Posterior vena cava (tissue), 2 donors: ENCODE data around the gene CEMIP. TPM values are rescaled to one million over a fixed set of nuclear protein-coding genes. Genes with fewer than 3 reads are reported as not detected.

Source experiments
- DNase-seq: peaks from one replicate; pipeline ENCODE4 v3.0.0-alpha.2; 2020; ENCODE audit warnings: low spot score
- intact Hi-C, 2 donors: fragments of 100-400 bp; cut with DNase I; formaldehyde crosslinking; loops; one replicate each; pipeline versions ENCODE4 v1.14.1 to v1.14.2; 2022 to 2023
- total RNA-seq, 2 donors: library from RNA; stranded (reverse); fragmentation: NEBNext Ultra II Directional; extraction: Animal tissue kit (Norgen Biotek cat#: 25700); gene quantifications; one replicate each; pipeline ENCODE4 v1.2.1, GENCODE V29; 2021
- donor health status: DM: yes; HTN: yes; CAD: no.
- donor health status: DM: yes; HTN: yes; CAD: no.

The CEMIP gene
- total RNA-seq, 2 donors from 2014 or later = 0.14 to 0.62 TPM

GRCh38 chr15:80906159-80906766 is 127.1 kb downstream of the CEMIP start:
- intact Hi-C loops = no loop called here
- peak; percentile 40 for DNase-seq

- intact Hi-C loops = no loop called here
- peak; percentile 28 for DNase-seq
Measured at GRCh38 chr15:80911821-80912220, 132.7 kb downstream of the CEMIP start.

GRCh38 chr15:80912673-80913072 is 133.5 kb downstream of the CEMIP start:
- DNase-seq = no peak
- intact Hi-C loops = no loop called here

- DNase-seq = no peak
- intact Hi-C loops = no loop called here
Measured at GRCh38 chr15:80913541-80913940, 134.4 kb downstream of the CEMIP start.

- intact Hi-C loops = no loop called here
- DNase-seq = no peak
Measured at GRCh38 chr15:80915472-80915871, 136.3 kb downstream of the CEMIP start.

- intact Hi-C loops = no loop called here
- peak; percentile 13 for DNase-seq
Measured at GRCh38 chr15:80916056-80916455, 136.9 kb downstream of the CEMIP start.

GRCh38 chr15:80918196-80918783 is 139.1 kb downstream of the CEMIP start:
- intact Hi-C loops = no loop called here
- DNase-seq = no peak

- no peak for DNase-seq
Measured at GRCh38 chr15:80920271-80920699, 141.1 kb downstream of the CEMIP start.

GRCh38 chr15:80921736-80922410 is 142.7 kb downstream of the CEMIP start:
- no peak for DNase-seq

More at GRCh38 chr15:80920271-80920699, 141.1 kb downstream of the CEMIP start:
- intact Hi-C loops = no loop called here

GRCh38 chr15:80923668-80924067 is 144.5 kb downstream of the CEMIP start:
- intact Hi-C loops = no loop called here
- DNase-seq = no peak

More at GRCh38 chr15:80921736-80922410, 142.7 kb downstream of the CEMIP start:
- intact Hi-C loops = no loop called here

GRCh38 chr15:80924278-80924677 is 145.1 kb downstream of the CEMIP start:
- intact Hi-C loops = no loop called here
- no peak for DNase-seq

- intact Hi-C loops = no loop called here
- no peak for DNase-seq
Measured at GRCh38 chr15:80925597-80926059, 146.5 kb downstream of the CEMIP start.

GRCh38 chr15:80926126-80926525 is 147.0 kb downstream of the CEMIP start:
- DNase-seq = no peak
- intact Hi-C loops = no loop called here

- intact Hi-C loops = no loop called here
- DNase-seq = no peak
Measured at GRCh38 chr15:80929225-80929624, 150.1 kb downstream of the CEMIP start.

GRCh38 chr15:80929689-80930088 is 150.5 kb downstream of the CEMIP start:
- intact Hi-C loops = no loop called here
- no peak for DNase-seq

- intact Hi-C loops = no loop called here
- DNase-seq = no peak
Measured at GRCh38 chr15:80931191-80931590, 152.0 kb downstream of the CEMIP start.

- DNase-seq = peak; percentile 92
- intact Hi-C loops = no loop called here
Measured at GRCh38 chr15:80931721-80932512, 152.7 kb downstream of the CEMIP start.

GRCh38 chr15:80932513-80932815 is 153.3 kb downstream of the CEMIP start:
- intact Hi-C loops = no loop called here
- DNase-seq = no peak

GRCh38 chr15:80932989-80933388 is 153.8 kb downstream of the CEMIP start:
- intact Hi-C loops = no loop called here
- peak; percentile 91 for DNase-seq

GRCh38 chr15:80934761-80935221 is 155.6 kb downstream of the CEMIP start:
- DNase-seq = no peak
- intact Hi-C loops = no loop called here
